Panc1 (cell line): ENCODE data around the gene PAK1. TPM values are rescaled to one million over a fixed set of nuclear protein-coding genes. Genes with fewer than 3 reads are reported as not detected.

Source experiments
- ATAC-seq: fragments of 200-7000 bp; cut with Tn5 transposase; 2 replicates; pipeline ENCODE4 v1.9.1; 2020; ENCODE audit warnings: mild to moderate bottlenecking, moderate library complexity
- BruUV-seq: library from RNA; stranded (reverse); fragments of 400-500 nt; replicated peaks from 2 replicates; lab custom pipeline; 2021; lab: Mats Ljungman, UMichigan
- CTCF ChIA-PET: fragments of 300-600 bp; sonication (Branson Sonifier 250); formaldehyde crosslinking; loops from one replicate; lab custom pipeline; 2022; ENCODE audit warnings: antibody characterized with exemption; lab: Charles Lee
- POLR2A ChIA-PET: fragments of 300-600 bp; sonication (Branson Sonifier 250); formaldehyde crosslinking; loops from one replicate; lab custom pipeline; 2022; ENCODE audit warnings: antibody characterized with exemption; lab: Charles Lee
- DNase-seq: peaks from one replicate; pipeline ENCODE4 v3.0.0-alpha.2; 2010; ENCODE audit warnings: low read depth, low spot score
- H3K27ac ChIP-seq: 2 replicates; pipeline ENCODE4 v1.5.1; 2011; ENCODE audit warnings: mild to moderate bottlenecking, low read length, inconsistent platforms
- H3K27me3 ChIP-seq: fragments of 200-500 bp; sonication (Bioruptor generic); 2 replicates; pipeline ENCODE4 v1.6.0; 2014; ENCODE audit warnings: low read length, inconsistent platforms; ENCODE audit not compliant: control insufficient read depth, insufficient read depth
- H3K36me3 ChIP-seq: fragments of 200-500 bp; sonication (Bioruptor generic); 2 replicates; pipeline ENCODE4 v1.5.1; 2014; ENCODE audit warnings: inconsistent platforms, mild to moderate bottlenecking, low read length, moderate library complexity; ENCODE audit not compliant: control insufficient read depth, insufficient read depth
- H3K4me1 ChIP-seq: 2 replicates; pipeline ENCODE4 v1.5.1; 2011; ENCODE audit warnings: inconsistent platforms, mild to moderate bottlenecking, low read length, moderate library complexity; ENCODE audit not compliant: control insufficient read depth, insufficient read depth
- H3K4me3 ChIP-seq, 2 experiments: 2 replicates each; pipeline ENCODE4 v1.5.1; 2011 to 2012; ENCODE audit warnings: low read depth in 2 of 2, low read length in 2 of 2, mild to moderate bottlenecking in 2 of 2, inconsistent platforms in 1 of 2, moderate library complexity in 1 of 2
- H3K9me3 ChIP-seq: fragments of 200-500 bp; sonication (Bioruptor generic); 2 replicates; pipeline ENCODE4 v1.5.1; 2014; ENCODE audit warnings: low read depth, mild to moderate bottlenecking, inconsistent platforms, low read length, moderate library complexity; ENCODE audit not compliant: control insufficient read depth, insufficient read depth
- CTCF ChIP-seq: fragments of 450-650 bp; IDR thresholded peaks from 2 replicates; pipeline ENCODE4 v1.5.1; 2017; ENCODE audit warnings: mild to moderate bottlenecking
- POLR2AphosphoS5 ChIP-seq: IDR thresholded peaks from 2 replicates; pipeline ENCODE4 v1.6.1; 2012; ENCODE audit warnings: mild to moderate bottlenecking, low read depth, low read length, moderate library complexity
- REST ChIP-seq, 2 experiments: IDR thresholded peaks; 2 replicates each; pipeline ENCODE4 v1.6.1; 2011 to 2012; ENCODE audit warnings: low read depth in 2 of 2, control low read depth in 1 of 2, low read length in 1 of 2, mild to moderate bottlenecking in 1 of 2, moderate library complexity in 1 of 2; ENCODE audit not compliant: insufficient read depth in 1 of 2
- SIN3A ChIP-seq: IDR thresholded peaks from 2 replicates; pipeline ENCODE4 v1.6.1; 2012; ENCODE audit warnings: low read depth, mild to moderate bottlenecking, low read length, moderate library complexity, borderline replicate concordance; ENCODE audit not compliant: insufficient read depth
- TCF7L2 ChIP-seq: IDR thresholded peaks from 2 replicates; pipeline ENCODE4 v1.6.1; 2011; ENCODE audit warnings: mild to moderate bottlenecking, low read depth, low read length, inconsistent platforms
- in situ Hi-C: cut with HindIII; loops from 2 replicates; pipeline ENCODE4 v1.10.0; 2016; ENCODE audit warnings: low sequenced_read_pairs, low pct_unique_long_range_greater_than_20kb
- intact Hi-C: fragments of 100-400 bp; cut with micrococcal nuclease; formaldehyde crosslinking; loops from one replicate; pipeline ENCODE4 v1.10.0; 2022; ENCODE audit not compliant: unreplicated experiment
- total RNA-seq: library from RNA; stranded (reverse); gene quantifications from one replicate; pipeline ENCODE4 v1.2.1, GENCODE V29; 2021; ENCODE audit not compliant: unreplicated experiment

PAK1 gene
- total RNA-seq, 1 experiment from 2014 or later = 38.2 TPM

GRCh38 chr11:77512092-77512491 lies 38.2 kb upstream of the PAK1 start:
- ATAC-seq (no peak), DNase-seq (no peak)
- BruUV-seq = no TSS peak
- no peak overlapping the region for H3K27ac ChIP-seq
- in situ Hi-C loops = no loop called here
- POLR2A ChIA-PET = no interaction called here
- no peaks in the 10 kb centered on the region for H3K4me1 ChIP-seq
- no peak overlapping the region for H3K4me3 ChIP-seq
- CTCF ChIA-PET = no interaction called here
- H3K9me3 ChIP-seq = no peaks in the 10 kb centered on the region
- TF ChIP-seq TCF7L2 = no peak
- TF ChIP-seq POLR2AphosphoS5 = no peak
- no peak for TF ChIP-seq CTCF
- H3K36me3 ChIP-seq = no peaks in the 10 kb centered on the region
- intact Hi-C loops = no loop called here
- peaks cover 14% of the 10 kb centered on the region for H3K27me3 ChIP-seq

GRCh38 chr11:77510851-77511250 lies 37.0 kb upstream of the PAK1 start:
- no peaks in the 10 kb centered on the region for H3K4me1 ChIP-seq
- H3K36me3 ChIP-seq = no peaks in the 10 kb centered on the region
- no TSS peak for BruUV-seq
- no peak for ATAC-seq
- H3K27me3 ChIP-seq = peaks cover 14% of the 10 kb centered on the region
- intact Hi-C loops = no loop called here
- CTCF ChIA-PET = no interaction called here
- H3K9me3 ChIP-seq = no peaks in the 10 kb centered on the region
- in situ Hi-C loops = no loop called here
- no peak for DNase-seq
- H3K4me3 ChIP-seq = no peak overlapping the region
- POLR2A ChIA-PET = no interaction called here
- no peak overlapping the region for H3K27ac ChIP-seq
- TF ChIP-seq REST (IDR thresholded peaks at IDR 0.05; ENCODE audit: insufficient read depth in 1 of 2, low read depth in 2 of 2, low read length in 1 of 2) (no peak), POLR2AphosphoS5 (no peak), SIN3A (no peak), CTCF (no peak), TCF7L2 (no peak)
